K562 (cell line): Measurements from ENCODE around the gene HDLBP. TPM values are rescaled to one million over a fixed set of nuclear protein-coding genes. Genes with fewer than 3 reads are reported as not detected.

Experiments used
- ADNP ChIP-seq: fragments of 200-800 bp; sonication (Bioruptor generic); IDR thresholded peaks from 2 replicates; pipeline ENCODE4 v1.6.1; 2016; ENCODE audit warnings: missing genetic modification characterization, missing compliant biosample characterization
- AFF1 ChIP-seq, 2 experiments: fragments of 450-650 bp; IDR thresholded peaks; 2 replicates each; pipeline ENCODE4 v1.6.1; 2018; ENCODE audit warnings: mild to moderate bottlenecking in 2 of 2, low read depth in 1 of 2; ENCODE audit not compliant: partially characterized antibody in 2 of 2
- ARID4B ChIP-seq: sonication (generic); formaldehyde crosslinking; IDR thresholded peaks from 2 replicates; pipeline ENCODE4 v1.8.0; 2022; ENCODE audit warnings: mild to moderate bottlenecking, missing genetic modification reagents
- ELK1 ChIP-seq: sonication (generic); formaldehyde crosslinking; IDR thresholded peaks from 2 replicates; pipeline ENCODE4 v1.8.1; 2022; ENCODE audit warnings: missing genetic modification reagents
- FIP1L1 ChIP-seq: fragments of 200-400 bp; formaldehyde crosslinking; IDR thresholded peaks from 2 replicates; pipeline ENCODE4 v1.6.1; 2018; ENCODE audit warnings: mild to moderate bottlenecking, low read depth, low read length; ENCODE audit not compliant: poor library complexity, severe bottlenecking
- KAT8 ChIP-seq: fragments of 450-650 bp; IDR thresholded peaks from 2 replicates; pipeline ENCODE4 v1.6.1; 2016; ENCODE audit warnings: low read depth, mild to moderate bottlenecking
- MNT ChIP-seq, 2 experiments: fragments of 450-650 bp; conservative IDR thresholded peaks; 2 replicates each; pipeline ENCODE4 v1.6.1; 2017; ENCODE audit warnings: mild to moderate bottlenecking in 2 of 2, moderate library complexity in 2 of 2
- MYNN ChIP-seq, 2 experiments: sonication (generic); formaldehyde crosslinking in 1 of 2; IDR thresholded peaks; 2 replicates each; pipeline versions ENCODE4 v1.5.0 to v1.6.1; 2016 to 2020; ENCODE audit warnings: antibody characterized with exemption in 1 of 2, missing genetic modification reagents in 1 of 2
- NONO ChIP-seq, 2 experiments: fragments of 200-400 bp in 1 of 2; fragments of 450-650 bp in 1 of 2; formaldehyde crosslinking in 1 of 2; IDR thresholded peaks; 2 replicates each; pipeline ENCODE4 v1.6.1; 2017; ENCODE audit warnings: low read depth in 2 of 2, mild to moderate bottlenecking in 2 of 2, moderate library complexity in 2 of 2, low read length in 1 of 2
- POLR3G ChIP-seq: IDR thresholded peaks from 2 replicates; pipeline ENCODE4 v1.6.1; 2011; ENCODE audit not compliant: insufficient read length, insufficient replicate concordance; ENCODE audit errors: extremely low read depth
- RBM39 ChIP-seq: fragments of 200-400 bp; formaldehyde crosslinking; optimal IDR thresholded peaks from 2 replicates; pipeline ENCODE3; 2018; ENCODE audit warnings: low read depth, low read length
- SNIP1 ChIP-seq: fragments of 450-650 bp; IDR thresholded peaks from 2 replicates; pipeline ENCODE4 v1.7.1; 2017; ENCODE audit warnings: low read depth, mild to moderate bottlenecking
- ZBTB1 ChIP-seq: sonication (generic); formaldehyde crosslinking; IDR thresholded peaks from 2 replicates; pipeline ENCODE4 v1.8.1; 2023; ENCODE audit warnings: missing genetic modification reagents, low read depth, mild to moderate bottlenecking, borderline replicate concordance
- ZKSCAN8 ChIP-seq: fragments of 200-800 bp; sonication (Bioruptor generic); IDR thresholded peaks from 2 replicates; pipeline ENCODE4 v1.6.1; 2016; ENCODE audit warnings: missing genetic modification characterization, missing compliant biosample characterization
- ZNF121 ChIP-seq: sonication (generic); formaldehyde crosslinking; conservative IDR thresholded peaks from 2 replicates; pipeline ENCODE4 v1.8.0; 2022; ENCODE audit warnings: missing genetic modification reagents
- polyA plus RNA-seq, 8 experiments: library from polyadenylated mRNA; depleted of rRNA in 4 of 8; stranded (reverse) in 5 of 8; unstranded in 3 of 8; fragments of >200 nt; fragmentation: Nextera tagmentation in 2 of 8; fragmentation: Illumina TruSeq in 1 of 8; extraction: Ambion mirVana in 2 of 8; extraction: Trizol in 1 of 8; gene quantifications; 2 replicates each; pipeline versions ENCODE4 v1.2.1 to v1.2.3, GENCODE V29; 2011 to 2014; ENCODE audit warnings: inconsistent platforms in 1 of 8, missing spikeins in 1 of 8
- total RNA-seq, 7 experiments: library from RNA; depleted of rRNA in 6 of 7; stranded (reverse); fragments of >200 nt in 6 of 7; fragmentation: Illumina TruSeq in 2 of 7; extraction: Trizol in 2 of 7; gene quantifications; 2 replicates each; pipeline versions ENCODE4 v1.2.1 to v1.2.3, GENCODE V29; 2011 to 2021; ENCODE audit warnings: low replicate concordance in 1 of 7

HDLBP gene
- total and polyA plus RNA-seq, 9 of the 15 experiments (the other 6 are each of a cell fraction or from before 2014, with no cell fraction given) = 24.4 to 378 (median 146) TPM

GRCh38 chr2:241315093-241315878 lies at the start of gene HDLBP (continued):
- TF ChIP-seq ZBTB1 (CRISPR knock-in tag) = no peak
- no peak for TF ChIP-seq KAT8
- no peak for TF ChIP-seq ELK1 (CRISPR knock-in tag)
- TF ChIP-seq AFF1 (IDR thresholded peaks at IDR 0.05; ENCODE audit: low read depth in 1 of 2, partially characterized antibody in 2 of 2) = peak in 1 of 2 experiments; percentile 75
- TF ChIP-seq POLR3G = no peak
- no peak for TF ChIP-seq MYNN (IDR thresholded peaks at IDR 0.05)
- no peak for TF ChIP-seq MYNN (CRISPR knock-in tag; IDR thresholded peaks at IDR 0.05)
- TF ChIP-seq MNT (conservative IDR thresholded peaks at IDR 0.05) = peak; percentile 34 to 72; a peak in 3 of 4 replicates
- no peak; the same call in 1 of the 2 replicates for TF ChIP-seq ARID4B (CRISPR knock-in tag)
- no peak; a peak in 1 of 4 replicates for TF ChIP-seq NONO (IDR thresholded peaks at IDR 0.05; ENCODE audit: low read depth in 2 of 2, low read length in 1 of 2)
- TF ChIP-seq ZNF121 (CRISPR knock-in tag) = no peak
- no peak for TF ChIP-seq RBM39
- no peak for TF ChIP-seq ZKSCAN8 (CRISPR knock-in tag)
- TF ChIP-seq FIP1L1 = no peak
- peak; percentile 82 for TF ChIP-seq SNIP1
- no peak for TF ChIP-seq ADNP (tag)
